IPS-11a (cell line): ENCODE results near the gene VOPP1.

ENCODE experiments used
- H3K4me3 ChIP-seq: one replicate; pipeline ENCODE4 v1.5.1; 2013; ENCODE audit warnings: low read depth, low read length, control low read depth

The VOPP1 gene

GRCh38 chr7:55438757-55439525 is 133.4 kb downstream of the VOPP1 start:
- no peak overlapping the region for H3K4me3 ChIP-seq

- no peak overlapping the region for H3K4me3 ChIP-seq
These were observed 134.1 kb downstream of the VOPP1 start for GRCh38 chr7:55438085-55438756.

GRCh38 chr7:55437375-55437774 is 134.9 kb downstream of the VOPP1 start:
- H3K4me3 ChIP-seq: no peak overlapping the region

- no peak overlapping the region for H3K4me3 ChIP-seq
These were observed 135.8 kb downstream of the VOPP1 start for GRCh38 chr7:55436457-55436856.

- H3K4me3 ChIP-seq: no peak overlapping the region
These were observed 136.8 kb downstream of the VOPP1 start for GRCh38 chr7:55435466-55435865.

GRCh38 chr7:55432939-55433784 is 139.1 kb downstream of the VOPP1 start:
- H3K4me3 ChIP-seq: no peak overlapping the region

- no peak overlapping the region for H3K4me3 ChIP-seq
These were observed 139.8 kb downstream of the VOPP1 start for GRCh38 chr7:55432506-55432905.

- no peak overlapping the region for H3K4me3 ChIP-seq
These were observed 140.4 kb downstream of the VOPP1 start for GRCh38 chr7:55431898-55432297.

GRCh38 chr7:55429835-55430499 is 142.3 kb downstream of the VOPP1 start:
- no peak overlapping the region for H3K4me3 ChIP-seq

GRCh38 chr7:55427800-55428199 is 144.5 kb downstream of the VOPP1 start:
- H3K4me3 ChIP-seq: no peak overlapping the region

- H3K4me3 ChIP-seq: no peak overlapping the region
These were observed 145.0 kb downstream of the VOPP1 start for GRCh38 chr7:55427342-55427741.

- H3K4me3 ChIP-seq: no peak overlapping the region
These were observed 145.6 kb downstream of the VOPP1 start for GRCh38 chr7:55426676-55427075.

- no peak overlapping the region for H3K4me3 ChIP-seq
These were observed 147.1 kb downstream of the VOPP1 start for GRCh38 chr7:55425141-55425752.

- no peak overlapping the region for H3K4me3 ChIP-seq
These were observed 148.4 kb downstream of the VOPP1 start for GRCh38 chr7:55423891-55424290.

- H3K4me3 ChIP-seq: no peak overlapping the region
These were observed 149.0 kb downstream of the VOPP1 start for GRCh38 chr7:55423277-55423711.
